ENCODE data around the gene HACE1.
"Not testable (repeated sequence)": the region's sequence is repeated elsewhere in the genome, so short reads cannot be mapped to it uniquely, and the experiment has no call there.

HACE1 gene, protein sequence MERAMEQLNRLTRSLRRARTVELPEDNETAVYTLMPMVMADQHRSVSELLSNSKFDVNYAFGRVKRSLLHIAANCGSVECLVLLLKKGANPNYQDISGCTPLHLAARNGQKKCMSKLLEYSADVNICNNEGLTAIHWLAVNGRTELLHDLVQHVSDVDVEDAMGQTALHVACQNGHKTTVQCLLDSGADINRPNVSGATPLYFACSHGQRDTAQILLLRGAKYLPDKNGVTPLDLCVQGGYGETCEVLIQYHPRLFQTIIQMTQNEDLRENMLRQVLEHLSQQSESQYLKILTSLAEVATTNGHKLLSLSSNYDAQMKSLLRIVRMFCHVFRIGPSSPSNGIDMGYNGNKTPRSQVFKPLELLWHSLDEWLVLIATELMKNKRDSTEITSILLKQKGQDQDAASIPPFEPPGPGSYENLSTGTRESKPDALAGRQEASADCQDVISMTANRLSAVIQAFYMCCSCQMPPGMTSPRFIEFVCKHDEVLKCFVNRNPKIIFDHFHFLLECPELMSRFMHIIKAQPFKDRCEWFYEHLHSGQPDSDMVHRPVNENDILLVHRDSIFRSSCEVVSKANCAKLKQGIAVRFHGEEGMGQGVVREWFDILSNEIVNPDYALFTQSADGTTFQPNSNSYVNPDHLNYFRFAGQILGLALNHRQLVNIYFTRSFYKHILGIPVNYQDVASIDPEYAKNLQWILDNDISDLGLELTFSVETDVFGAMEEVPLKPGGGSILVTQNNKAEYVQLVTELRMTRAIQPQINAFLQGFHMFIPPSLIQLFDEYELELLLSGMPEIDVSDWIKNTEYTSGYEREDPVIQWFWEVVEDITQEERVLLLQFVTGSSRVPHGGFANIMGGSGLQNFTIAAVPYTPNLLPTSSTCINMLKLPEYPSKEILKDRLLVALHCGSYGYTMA

DNA sequence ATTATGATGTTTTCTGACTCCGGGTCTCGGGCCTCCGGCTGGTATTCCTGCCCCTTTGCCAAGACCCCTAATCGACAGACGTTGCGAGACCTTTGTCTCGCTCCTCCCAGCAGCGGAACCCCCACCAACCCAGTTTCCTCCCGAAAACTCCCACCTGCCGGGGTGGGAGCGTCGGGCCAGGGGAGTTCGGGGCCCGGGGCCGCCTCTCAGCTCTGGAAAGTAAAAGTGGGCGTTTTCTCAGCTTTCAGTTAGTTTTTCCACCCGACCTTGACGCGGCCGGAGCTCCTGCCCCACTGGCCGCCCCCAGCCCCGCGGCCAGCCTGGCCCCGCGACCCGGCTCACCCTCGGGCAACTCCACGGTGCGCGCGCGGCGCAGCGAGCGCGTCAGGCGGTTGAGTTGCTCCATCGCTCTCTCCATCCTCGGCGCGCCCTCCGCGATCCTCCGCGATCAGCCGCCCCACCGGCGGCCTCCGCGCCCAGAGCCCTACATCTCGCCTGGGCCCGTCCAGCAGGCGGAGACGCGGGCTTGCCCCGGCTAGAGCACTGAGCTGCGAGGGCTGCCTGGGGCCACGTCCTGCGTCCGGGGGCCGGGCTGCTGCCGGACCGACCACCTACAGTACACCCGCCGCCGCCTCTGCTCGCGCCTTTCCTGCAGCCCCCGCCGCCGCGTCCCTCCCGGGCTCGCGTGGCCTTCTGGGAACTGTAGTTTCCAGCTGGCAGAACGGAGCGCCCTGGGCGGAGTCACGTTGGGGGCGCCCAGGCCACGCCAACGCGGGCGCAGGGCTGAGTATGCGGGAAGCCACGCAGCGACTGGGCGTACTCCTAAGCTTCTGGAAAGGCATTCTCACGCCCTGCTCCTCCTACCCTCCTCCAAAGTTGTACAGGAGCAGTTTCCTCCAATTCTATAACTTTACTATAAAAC, at the start of gene HACE1:
TSS of gene HACE1 (minus strand) at position 695 of the 922 bp plus-strand sequence. CDS start at position 418, 277 bp downstream.
- H3K36me3 ChIP-seq (ENCODE audit: control insufficient read depth, insufficient read depth, low read length), result no peaks in the 10 kb centered on the region

DNA sequence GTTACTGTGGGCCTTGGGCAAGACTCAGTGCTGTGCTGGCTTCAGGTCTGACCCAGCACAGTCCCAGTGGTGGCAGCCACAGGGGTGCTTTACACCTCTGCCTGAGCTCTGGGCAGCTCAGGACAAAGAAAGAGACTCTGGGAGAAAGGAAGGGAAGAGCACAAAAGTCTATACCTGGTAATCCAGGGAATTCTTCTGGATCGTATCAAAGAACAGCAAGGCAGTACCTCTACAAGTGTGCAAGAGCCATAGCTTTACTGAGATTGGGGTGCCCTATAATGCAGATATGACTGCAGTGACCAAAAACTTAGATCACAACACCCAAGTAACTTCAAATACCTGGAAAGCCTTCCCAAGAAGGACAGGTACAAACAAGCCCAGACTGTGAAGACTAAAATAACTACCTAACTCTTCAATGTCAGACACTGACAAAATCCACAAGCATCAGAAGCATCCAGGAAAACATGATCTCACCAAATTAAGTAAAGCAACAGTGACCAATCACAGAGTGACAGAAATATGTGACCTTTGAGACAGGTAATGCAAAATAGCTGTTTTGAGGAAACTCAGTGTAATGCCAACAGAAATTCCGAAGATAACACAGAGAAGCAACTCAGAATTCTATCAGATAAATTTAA, 49.3 kb upstream of the HACE1 start:
- H3K9ac ChIP-seq (ENCODE audit: low read length), result no peak overlapping the region

More for the DNA sequence above, at the start of gene HACE1:
- peak within 1 kb of the TSS; percentile 4 for H3K9ac ChIP-seq (ENCODE audit: low read length)
- peak within 1 kb of the TSS; percentile 85 for H3K4me3 ChIP-seq (ENCODE audit: low read length)
- H3K27me3 ChIP-seq (ENCODE audit: control insufficient read depth, insufficient read depth, low read length), result no peaks in the 10 kb centered on the region
- H3K4me1 ChIP-seq (ENCODE audit: control insufficient read depth, insufficient read depth, low read length), result no peaks in the 10 kb centered on the region
- peak within 1 kb of the TSS; percentile 71 for H3K27ac ChIP-seq (ENCODE audit: low read depth, low read length)

DNA sequence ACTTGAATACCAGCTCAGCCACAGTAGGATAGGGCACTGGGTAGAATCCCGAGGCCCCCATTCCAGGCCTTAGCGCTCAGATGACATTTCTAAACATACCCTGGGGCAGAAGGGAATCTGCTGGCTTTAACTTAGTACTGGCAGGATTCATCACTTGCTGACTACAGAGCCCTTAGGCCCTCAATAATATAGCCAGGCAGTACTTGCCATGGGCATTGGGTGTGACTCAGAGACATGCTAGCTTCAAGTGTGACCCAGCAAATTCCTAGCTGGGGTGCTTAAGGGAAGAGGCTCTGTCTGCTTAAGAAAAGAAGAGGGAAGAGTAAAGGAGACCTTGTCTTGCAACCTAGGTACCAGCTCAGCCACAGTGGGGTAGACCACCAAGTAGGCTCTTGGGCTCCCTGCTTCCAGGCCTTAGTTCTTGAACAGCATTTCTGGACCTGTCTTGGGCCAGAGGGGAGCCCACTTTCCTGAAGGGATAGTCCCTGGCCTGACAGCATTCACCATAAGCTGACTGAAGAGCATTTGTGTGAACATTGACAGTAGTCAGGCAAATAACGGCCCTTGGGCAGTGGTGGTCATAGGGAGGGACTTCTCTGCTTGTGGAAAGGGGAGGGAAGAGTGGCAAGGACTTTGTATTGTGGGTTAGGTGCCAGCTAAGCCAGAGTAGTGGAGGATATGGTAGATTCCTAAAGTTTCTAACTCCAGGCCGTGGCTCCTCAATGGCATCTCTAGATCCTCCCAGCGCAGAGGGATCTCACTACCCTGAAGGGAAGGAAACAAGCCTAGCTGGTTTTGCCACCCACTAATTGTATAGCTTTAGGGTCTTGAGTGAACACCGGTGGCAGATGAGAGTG, 48.5 kb upstream of the HACE1 start:
- H3K27ac ChIP-seq (ENCODE audit: low read depth, low read length), result no peak overlapping the region
- H3K4me1 ChIP-seq (ENCODE audit: control insufficient read depth, insufficient read depth, low read length), result no peaks in the 10 kb centered on the region
- no peak overlapping the region for H3K4me3 ChIP-seq (ENCODE audit: low read length)
- no peak overlapping the region for H3K9ac ChIP-seq (ENCODE audit: low read length)
- no peaks in the 10 kb centered on the region for H3K36me3 ChIP-seq (ENCODE audit: control insufficient read depth, insufficient read depth, low read length)
- H3K27me3 ChIP-seq (ENCODE audit: control insufficient read depth, insufficient read depth, low read length), result no peaks in the 10 kb centered on the region

More for the DNA sequence above, 49.3 kb upstream of the HACE1 start:
- Histone ChIP-seq H3K27me3 (ENCODE audit: control insufficient read depth, insufficient read depth, low read length) (no peaks in the 10 kb centered on the region), H3K4me3 (ENCODE audit: low read length) (no peak overlapping the region), H3K27ac (ENCODE audit: low read depth, low read length) (no peak overlapping the region), H3K4me1 (ENCODE audit: control insufficient read depth, insufficient read depth, low read length) (no peaks in the 10 kb centered on the region), H3K36me3 (ENCODE audit: control insufficient read depth, insufficient read depth, low read length) (no peaks in the 10 kb centered on the region)

DNA sequence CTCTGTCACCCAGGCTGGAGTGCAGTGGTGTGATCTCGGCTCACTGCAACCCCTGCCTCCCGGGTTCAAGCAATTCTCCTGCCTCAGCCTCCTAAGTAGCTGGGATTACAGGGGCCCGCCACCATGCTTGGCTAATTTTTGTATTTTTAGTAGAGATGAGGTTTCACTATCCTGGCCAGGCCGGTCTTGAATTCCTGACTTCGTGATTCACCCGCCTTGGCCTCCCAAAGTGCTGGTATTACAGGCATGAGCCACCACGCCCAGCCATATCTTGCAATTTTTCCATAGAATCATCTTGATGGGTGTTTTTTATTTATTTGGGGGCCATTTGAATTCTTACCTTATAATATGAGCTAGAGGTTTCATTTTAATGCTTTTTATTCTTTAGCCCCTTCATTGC, 39.2 kb upstream of the HACE1 start:
- H3K36me3 ChIP-seq (ENCODE audit: control insufficient read depth, insufficient read depth, low read length); H3K4me1 ChIP-seq (ENCODE audit: control insufficient read depth, insufficient read depth, low read length); H3K9ac ChIP-seq (ENCODE audit: low read length); H3K27me3 ChIP-seq (ENCODE audit: control insufficient read depth, insufficient read depth, low read length); H3K27ac ChIP-seq (ENCODE audit: low read depth, low read length); H3K4me3 ChIP-seq (ENCODE audit: low read length): not testable (repeated sequence)

DNA sequence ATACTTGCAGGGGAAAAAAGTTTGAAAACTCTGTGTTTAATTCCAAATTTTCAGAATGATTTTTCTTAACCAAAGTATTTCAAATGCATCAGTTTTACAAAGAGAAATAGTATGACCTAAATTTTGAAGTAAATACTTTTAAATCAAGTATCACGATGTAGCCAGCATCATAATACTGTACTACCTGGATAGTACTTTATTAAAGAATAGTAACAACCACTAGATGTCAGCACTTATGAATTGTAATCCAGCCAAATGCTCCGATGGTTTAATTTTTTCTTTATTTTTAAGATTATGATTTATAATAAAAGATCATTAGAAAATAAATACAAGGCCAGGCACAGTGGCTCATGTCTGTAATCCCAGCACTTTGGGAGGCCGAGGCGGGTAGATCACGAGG, 37.2 kb upstream of the HACE1 start:
- Histone ChIP-seq H3K27me3 (ENCODE audit: control insufficient read depth, insufficient read depth, low read length) (no peaks in the 10 kb centered on the region), H3K27ac (ENCODE audit: low read depth, low read length) (no peak overlapping the region), H3K9ac (ENCODE audit: low read length) (no peak overlapping the region)

DNA sequence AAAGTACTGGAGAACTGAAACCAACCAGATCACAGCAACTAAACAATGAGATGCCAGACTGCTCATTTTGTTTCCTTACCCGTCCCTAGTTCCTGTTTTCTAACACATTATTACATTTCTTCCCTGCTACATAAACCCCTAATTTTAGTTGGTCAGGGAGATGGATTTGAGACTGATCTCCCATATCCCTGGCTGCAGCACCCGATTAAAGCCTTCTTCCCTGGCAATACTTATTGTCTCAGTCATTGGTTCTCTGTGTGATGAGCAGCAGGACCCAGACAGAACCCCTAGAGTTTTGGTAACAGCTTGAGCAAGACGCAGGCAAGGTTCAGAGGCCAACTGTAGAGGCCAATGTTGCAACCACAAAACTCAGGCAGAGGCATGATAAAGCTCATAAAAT, 28.3 kb upstream of the HACE1 start:
- no peaks in the 10 kb centered on the region for H3K4me1 ChIP-seq (ENCODE audit: control insufficient read depth, insufficient read depth, low read length)
- H3K36me3 ChIP-seq (ENCODE audit: control insufficient read depth, insufficient read depth, low read length), result no peaks in the 10 kb centered on the region
- H3K4me3 ChIP-seq (ENCODE audit: low read length), result no peak overlapping the region
- no peak overlapping the region for H3K9ac ChIP-seq (ENCODE audit: low read length)
- no peak overlapping the region for H3K27ac ChIP-seq (ENCODE audit: low read depth, low read length)
- no peaks in the 10 kb centered on the region for H3K27me3 ChIP-seq (ENCODE audit: control insufficient read depth, insufficient read depth, low read length)

More for the DNA sequence above, 37.2 kb upstream of the HACE1 start:
- Histone ChIP-seq H3K36me3 (ENCODE audit: control insufficient read depth, insufficient read depth, low read length) (no peaks in the 10 kb centered on the region), H3K4me3 (ENCODE audit: low read length) (no peak overlapping the region), H3K4me1 (ENCODE audit: control insufficient read depth, insufficient read depth, low read length) (no peaks in the 10 kb centered on the region)

DNA sequence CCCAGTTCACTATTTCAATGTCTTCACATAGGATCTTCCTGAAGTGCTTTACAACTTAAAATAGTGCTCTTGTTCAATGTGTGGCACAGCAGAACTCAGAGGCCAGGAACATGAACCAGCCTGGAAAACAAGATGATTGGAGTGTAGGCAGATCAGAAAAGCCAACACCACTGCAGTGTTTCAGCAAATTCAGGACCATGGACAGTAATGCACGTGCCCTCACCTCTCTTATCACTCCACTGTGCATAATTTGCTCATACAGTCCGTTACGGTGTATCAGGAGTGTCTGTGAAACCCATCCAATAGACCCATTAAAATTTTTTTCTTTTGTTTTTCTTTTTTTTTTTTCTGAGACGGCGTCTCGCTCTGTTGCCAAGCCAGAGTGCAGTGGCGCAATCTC, 27.6 kb upstream of the HACE1 start:
- H3K36me3 ChIP-seq (ENCODE audit: control insufficient read depth, insufficient read depth, low read length), result no peaks in the 10 kb centered on the region
- H3K27ac ChIP-seq (ENCODE audit: low read depth, low read length), result no peak overlapping the region
- no peak overlapping the region for H3K9ac ChIP-seq (ENCODE audit: low read length)
- no peaks in the 10 kb centered on the region for H3K4me1 ChIP-seq (ENCODE audit: control insufficient read depth, insufficient read depth, low read length)
- H3K27me3 ChIP-seq (ENCODE audit: control insufficient read depth, insufficient read depth, low read length), result no peaks in the 10 kb centered on the region
- H3K4me3 ChIP-seq (ENCODE audit: low read length), result no peak overlapping the region

DNA sequence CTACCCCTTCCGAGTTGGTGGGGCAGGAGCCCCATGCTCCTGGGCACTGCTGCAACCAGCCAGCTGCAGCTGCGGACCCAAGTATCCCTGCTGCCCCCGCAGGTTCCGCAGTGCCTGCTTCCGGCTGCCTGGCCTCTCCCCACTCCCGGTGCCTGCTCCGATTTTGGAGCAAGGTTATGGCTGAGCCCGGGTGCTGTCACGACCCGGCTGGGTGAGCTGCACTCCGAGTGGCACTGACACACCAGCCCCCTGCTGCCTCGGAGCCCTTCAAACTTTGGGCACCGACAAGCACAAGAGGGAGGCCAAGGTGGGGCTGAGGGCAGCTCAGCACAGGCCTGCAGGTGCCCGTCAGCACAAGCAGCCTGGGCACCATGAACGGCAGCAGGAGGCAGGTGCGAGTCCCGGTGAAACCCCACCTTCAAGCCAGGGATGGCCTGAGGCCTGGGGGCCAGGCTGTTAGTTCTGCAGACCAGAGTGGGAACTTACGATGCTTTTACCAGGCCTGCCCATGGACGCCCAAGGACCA, 25.9 kb upstream of the HACE1 start:
- Histone ChIP-seq H3K36me3 (ENCODE audit: control insufficient read depth, insufficient read depth, low read length) (no peaks in the 10 kb centered on the region), H3K27me3 (ENCODE audit: control insufficient read depth, insufficient read depth, low read length) (no peaks in the 10 kb centered on the region), H3K4me3 (ENCODE audit: low read length) (no peak overlapping the region), H3K9ac (ENCODE audit: low read length) (no peak overlapping the region), H3K27ac (ENCODE audit: low read depth, low read length) (no peak overlapping the region), H3K4me1 (ENCODE audit: control insufficient read depth, insufficient read depth, low read length) (no peaks in the 10 kb centered on the region)

DNA sequence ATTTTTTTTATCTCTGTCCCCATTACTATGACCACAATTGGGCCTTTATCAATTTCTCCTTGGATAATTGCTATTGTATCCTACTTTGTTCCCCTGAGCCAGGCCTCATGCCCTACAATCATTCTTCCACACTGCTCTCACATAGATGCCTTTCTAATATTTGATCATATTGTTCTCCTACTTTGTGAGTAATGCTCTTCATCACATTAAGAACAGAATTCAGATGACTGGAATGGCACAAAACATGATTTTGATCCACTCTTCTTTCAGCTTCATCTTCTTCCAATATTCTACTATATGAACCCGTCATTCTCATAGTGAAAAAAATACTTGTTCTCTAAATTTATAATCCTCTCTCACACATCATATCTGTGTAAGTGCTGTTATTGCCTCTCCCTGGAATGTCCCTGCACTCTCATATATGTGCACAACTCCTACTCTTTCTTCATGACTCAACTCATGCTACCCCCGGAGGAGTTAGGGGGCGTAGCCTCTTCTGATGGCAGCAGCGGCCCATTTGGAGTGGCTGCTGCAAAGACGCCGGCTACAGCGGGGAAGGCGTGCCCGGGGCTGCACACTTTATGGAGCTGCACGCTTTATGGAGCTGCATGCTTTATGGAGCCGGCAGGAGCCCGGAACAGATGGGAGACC, 25.3 kb upstream of the HACE1 start:
- Histone ChIP-seq H3K27me3 (ENCODE audit: control insufficient read depth, insufficient read depth, low read length) (no peaks in the 10 kb centered on the region), H3K4me1 (ENCODE audit: control insufficient read depth, insufficient read depth, low read length) (no peaks in the 10 kb centered on the region), H3K4me3 (ENCODE audit: low read length) (no peak overlapping the region), H3K9ac (ENCODE audit: low read length) (no peak overlapping the region), H3K27ac (ENCODE audit: low read depth, low read length) (no peak overlapping the region), H3K36me3 (ENCODE audit: control insufficient read depth, insufficient read depth, low read length) (no peaks in the 10 kb centered on the region)

DNA sequence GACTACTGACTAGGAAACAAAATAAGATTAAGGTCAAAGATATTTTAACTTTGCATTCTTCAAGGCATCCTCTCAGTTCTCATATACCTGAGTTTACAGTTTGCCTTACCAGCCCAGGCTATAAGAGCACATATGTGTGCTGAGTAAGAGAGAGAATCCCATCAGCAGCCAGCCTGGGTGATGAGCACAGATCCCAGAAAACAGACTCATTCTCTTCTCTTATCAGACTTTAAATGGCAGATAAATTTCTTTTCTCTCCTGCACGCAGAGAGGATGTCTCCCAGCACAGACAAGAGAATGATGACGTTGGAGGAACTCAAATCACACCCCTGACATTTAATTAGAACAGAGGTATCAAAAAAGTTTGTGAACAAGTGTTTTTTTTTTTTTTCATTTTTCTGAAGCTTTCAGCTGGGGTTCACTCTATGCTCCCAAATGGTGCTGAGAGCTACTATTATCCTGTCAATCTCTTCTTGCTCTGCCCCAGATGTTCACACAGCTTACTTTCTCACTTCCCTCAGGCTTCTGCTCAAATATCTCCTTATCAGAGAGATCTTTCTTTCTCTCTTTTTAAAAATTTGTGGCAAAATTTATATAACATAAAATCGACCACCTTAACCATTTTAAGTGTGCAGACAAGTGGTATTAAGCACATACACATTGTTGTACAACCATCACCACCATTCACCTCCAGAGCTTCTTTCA, 22.4 kb upstream of the HACE1 start:
- H3K4me3 ChIP-seq (ENCODE audit: low read length), result no peak overlapping the region
- no peaks in the 10 kb centered on the region for H3K27me3 ChIP-seq (ENCODE audit: control insufficient read depth, insufficient read depth, low read length)
- H3K27ac ChIP-seq (ENCODE audit: low read depth, low read length), result no peak overlapping the region
- H3K4me1 ChIP-seq (ENCODE audit: control insufficient read depth, insufficient read depth, low read length), result no peaks in the 10 kb centered on the region
- H3K36me3 ChIP-seq (ENCODE audit: control insufficient read depth, insufficient read depth, low read length), result no peaks in the 10 kb centered on the region
- H3K9ac ChIP-seq (ENCODE audit: low read length), result no peak overlapping the region

Data from rectal smooth muscle tissue (tissue), 1 donor.